NCI-H1436 treated with DMSO at 0.1 percent for 48 hours (cell line): ENCODE measurements around the gene MGA.

Source experiments
- DNase-seq: peaks from one replicate; lab custom pipeline; 2025; lab: John Stamatoyannopoulos, UW

MGA gene

GRCh38 chr15:41782371-41783282 is 122.4 kb downstream of the MGA start:
- no peak for DNase-seq

GRCh38 chr15:41783296-41783695 is 123.1 kb downstream of the MGA start:
- no peak for DNase-seq

GRCh38 chr15:41788262-41788661 is 128.1 kb downstream of the MGA start:
- no peak for DNase-seq

DNA sequence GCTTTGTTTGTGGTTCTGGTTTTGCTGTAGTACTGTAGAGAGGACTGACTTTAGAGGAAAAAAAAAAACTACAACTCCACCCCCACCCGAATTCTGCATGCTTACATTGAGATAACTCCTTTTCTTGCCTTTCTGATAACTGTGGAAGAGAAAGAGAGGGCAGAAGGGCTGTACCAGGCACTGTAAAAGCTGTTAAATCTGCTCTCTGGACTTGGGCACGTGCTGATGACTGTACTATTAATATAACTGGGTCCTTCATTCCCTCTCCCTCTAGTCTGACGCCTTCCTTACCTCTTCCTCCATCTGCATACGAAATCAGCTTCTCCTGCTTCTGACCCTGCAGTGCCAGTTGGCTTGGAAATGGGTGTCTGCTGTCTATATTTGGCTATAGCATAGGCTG is 129.0 kb downstream of the MGA start:
- no peak for DNase-seq

DNA sequence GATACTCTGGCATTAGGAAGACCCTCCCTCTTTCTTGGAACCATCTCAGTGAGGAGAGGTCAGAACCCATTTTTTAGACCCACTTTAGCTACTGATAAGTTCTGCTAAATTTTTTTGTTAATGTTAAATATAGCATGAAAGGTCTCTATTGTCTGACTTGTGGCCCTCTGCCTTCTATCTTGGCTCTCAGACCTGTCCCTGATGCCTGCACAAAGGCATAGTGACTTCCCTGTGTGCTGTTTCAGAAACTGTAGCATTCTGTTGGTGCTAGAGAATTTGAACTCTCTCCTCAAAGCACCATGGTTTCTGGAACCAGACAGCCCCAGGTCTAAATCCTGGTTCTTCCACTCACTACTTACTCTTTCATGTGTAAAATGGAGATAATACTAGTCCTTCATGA is 129.5 kb downstream of the MGA start:
- no peak for DNase-seq

GRCh38 chr15:41790169-41790568 is 130.0 kb downstream of the MGA start:
- DNase-seq: no peak

DNA sequence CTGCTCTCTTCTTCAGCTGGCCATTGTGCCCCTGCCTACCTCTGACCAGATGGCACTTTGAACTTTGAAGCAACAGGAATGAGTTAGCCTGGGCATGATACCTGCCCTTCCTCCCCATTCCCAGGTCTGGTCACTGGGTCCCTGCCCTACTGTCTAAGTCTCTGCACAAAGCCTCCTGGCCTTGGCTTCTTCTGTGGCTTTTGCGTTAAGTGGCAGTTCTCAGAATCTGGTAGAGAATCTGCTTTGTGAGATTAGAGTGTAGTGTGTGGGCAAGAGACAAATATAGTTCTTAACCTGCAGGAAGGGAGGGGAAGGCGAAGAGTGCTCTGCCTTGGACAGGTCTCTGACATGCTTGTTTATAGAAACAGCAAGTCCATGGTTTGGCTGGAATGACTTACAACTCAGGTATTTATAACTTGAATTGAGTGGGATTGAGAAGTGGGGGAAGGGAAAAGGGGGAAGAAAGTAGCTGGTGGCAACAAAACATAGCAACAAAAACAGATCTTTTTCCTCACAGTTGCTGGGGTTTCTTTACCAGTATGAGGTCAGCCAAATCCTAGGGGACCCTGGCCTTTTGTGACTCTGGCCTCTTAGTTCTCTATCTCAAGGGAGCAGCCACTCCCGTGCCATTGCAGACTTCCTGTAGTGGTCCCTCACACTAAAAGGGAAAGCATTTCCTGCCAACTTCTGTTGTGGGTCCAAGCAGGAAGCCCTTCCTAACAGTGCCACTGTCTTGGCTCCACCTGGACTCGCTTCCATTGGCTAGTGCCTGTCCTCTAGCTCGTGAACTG is 130.7 kb downstream of the MGA start:
- no peak for DNase-seq

DNA sequence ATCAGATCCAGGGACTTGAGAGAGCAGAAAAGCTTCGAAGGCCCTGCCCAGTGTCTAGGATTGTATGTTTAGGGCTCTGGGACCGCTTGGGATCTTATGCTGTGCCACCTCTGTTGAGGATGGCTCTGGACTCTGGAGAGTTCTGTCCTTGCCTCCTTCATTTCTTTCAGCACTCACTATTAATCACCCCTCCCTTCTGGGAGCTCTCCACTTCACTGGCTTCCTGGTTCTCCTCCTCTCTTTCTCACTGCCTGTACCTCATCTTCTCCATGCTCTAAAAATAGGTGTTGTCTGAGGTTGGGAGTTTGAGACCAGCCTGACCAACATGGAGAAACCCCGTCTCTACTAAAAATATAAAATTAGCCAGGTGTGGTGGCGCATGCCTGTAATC is 131.3 kb downstream of the MGA start:
- no peak for DNase-seq

DNA sequence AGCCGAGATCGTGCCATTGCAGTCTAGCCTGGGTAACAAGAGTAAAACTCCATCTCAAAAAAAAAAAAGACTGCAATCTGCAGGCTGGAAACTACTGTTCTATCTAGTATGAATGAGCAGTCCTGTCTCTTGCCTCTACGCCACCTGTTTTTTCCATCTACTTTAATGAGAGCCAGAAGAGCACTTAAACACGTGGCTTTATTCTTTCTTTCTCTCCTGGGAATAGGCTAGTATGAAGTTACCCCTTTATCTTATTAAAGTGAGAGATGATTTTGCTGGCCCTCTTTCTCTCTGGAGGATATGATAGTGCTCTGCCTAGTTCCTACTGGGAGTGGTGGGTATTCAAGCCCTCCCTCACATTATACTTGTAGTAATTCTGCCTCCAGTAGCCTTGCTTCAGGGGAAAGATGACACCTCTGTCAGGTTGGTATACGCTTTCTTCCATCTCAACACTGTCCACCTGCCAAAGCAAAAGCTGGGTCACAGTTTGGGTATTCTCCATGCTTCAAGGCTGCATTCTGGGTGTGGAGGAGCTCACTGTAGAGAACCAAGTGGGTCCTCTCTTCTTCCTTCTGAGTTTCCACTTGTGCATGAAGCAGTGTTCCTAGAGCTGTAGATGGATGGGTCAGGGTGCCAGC is 131.9 kb downstream of the MGA start:
- peak; percentile 96 for DNase-seq

- DNase-seq: no peak
Observed at GRCh38 chr15:41794081-41794480, 133.9 kb downstream of the MGA start.

GRCh38 chr15:41795996-41796856 is 136.0 kb downstream of the MGA start:
- DNase-seq: no peak

- DNase-seq: no peak
Observed at GRCh38 chr15:41797201-41797944, 137.2 kb downstream of the MGA start.

- no peak for DNase-seq
Observed at GRCh38 chr15:41798607-41799487, 138.6 kb downstream of the MGA start.

DNA sequence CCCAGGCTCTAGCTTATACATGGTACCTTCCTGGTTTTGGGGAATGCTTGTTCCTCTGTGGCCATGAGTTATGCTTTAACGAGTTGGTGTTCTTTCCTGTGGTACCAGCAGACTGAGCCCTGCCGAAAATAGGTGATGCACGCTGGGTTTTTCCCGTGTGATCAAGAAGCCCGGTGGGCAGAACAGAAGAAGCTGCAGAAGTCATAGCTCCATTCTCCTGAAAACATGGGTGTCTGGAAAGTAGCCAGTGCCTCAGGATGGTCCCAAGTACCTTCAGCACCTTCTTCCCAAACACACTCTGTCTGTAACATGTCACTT is 139.2 kb downstream of the MGA start:
- DNase-seq: no peak

DNA sequence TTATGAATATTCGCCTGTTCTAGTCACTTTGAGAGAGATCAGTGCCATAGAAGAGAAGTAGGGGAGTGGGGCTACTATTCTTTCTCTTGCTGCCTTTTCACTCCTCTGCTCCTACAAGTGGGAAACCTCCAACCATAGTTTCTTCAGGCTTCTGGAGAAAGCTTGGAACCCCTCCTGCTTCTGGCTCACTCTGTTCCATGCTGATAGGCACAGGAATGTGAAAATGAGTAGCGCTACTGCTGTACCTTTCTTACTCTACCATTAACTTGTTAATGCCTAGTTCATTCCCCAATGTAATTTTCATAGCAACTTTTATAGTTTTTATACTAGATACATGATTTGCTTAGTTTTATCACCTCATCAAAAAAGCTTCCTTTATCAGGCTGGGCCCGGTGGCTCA is 141.0 kb downstream of the MGA start:
- DNase-seq: no peak

DNA sequence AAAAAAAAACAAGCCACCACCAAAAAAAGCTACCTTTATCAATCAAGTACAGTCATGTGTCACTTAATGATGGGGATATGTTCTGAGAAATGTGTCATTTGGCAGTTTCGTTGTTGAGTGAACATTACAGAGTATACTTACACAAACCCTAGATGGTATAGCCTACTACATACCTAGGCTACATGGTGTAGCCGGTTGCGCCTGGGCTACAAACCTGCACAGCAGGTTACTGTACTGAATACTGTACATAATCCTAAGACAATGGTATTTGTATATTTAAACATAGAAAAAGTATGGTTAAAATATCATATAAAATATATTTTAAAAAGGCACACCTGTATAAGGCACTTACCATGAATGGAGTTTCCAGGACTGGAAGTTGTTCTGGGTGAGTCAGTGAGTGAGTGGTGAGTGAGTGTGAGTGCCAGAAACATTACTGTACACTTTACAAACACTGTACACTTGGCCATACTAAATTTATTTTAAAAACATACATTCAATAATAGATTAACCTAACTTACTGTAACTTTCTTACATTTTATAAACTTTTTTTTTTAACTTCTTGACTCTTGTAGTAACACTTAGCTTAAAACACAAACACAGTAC is 141.7 kb downstream of the MGA start:
- DNase-seq: no peak

DNA sequence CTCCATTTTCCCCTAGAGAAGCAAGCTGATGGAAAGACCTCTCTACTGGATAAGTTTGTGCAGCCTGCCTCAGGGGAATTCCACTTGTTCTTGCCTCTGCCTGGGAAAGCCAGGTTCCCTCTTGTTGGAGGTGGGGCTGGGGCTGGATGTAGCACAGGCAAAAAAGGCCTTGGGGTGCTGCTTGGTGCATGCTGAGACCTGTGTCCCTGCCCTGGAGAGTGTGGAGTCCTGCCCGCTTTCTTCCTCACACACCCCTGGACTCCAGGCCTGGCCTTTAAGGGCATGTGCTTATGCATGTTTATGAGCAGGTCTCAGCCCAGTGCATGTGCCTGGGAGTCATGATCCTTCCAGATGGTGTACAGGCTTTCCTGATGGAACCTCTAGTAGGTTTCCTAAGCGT is 144.2 kb downstream of the MGA start:
- DNase-seq: no peak

- DNase-seq: no peak
Observed at GRCh38 chr15:41804916-41805666, 144.9 kb downstream of the MGA start.

GRCh38 chr15:41805711-41806110 is 145.5 kb downstream of the MGA start:
- no peak for DNase-seq
